ES-I3 (cell line): Measurements from ENCODE around the gene FAM149B1.
A peak's percentile ranks its signal among the peaks of the same experiment; 100 is the strongest.
"Not testable (repeated sequence)": the region's sequence is repeated elsewhere in the genome, so short reads cannot be mapped to it uniquely, and the experiment has no call there.

Source experiments
- H3K36me3 ChIP-seq: 2 replicates; pipeline ENCODE4 v1.6.1; 2013; ENCODE audit warnings: mild to moderate bottlenecking, low read length, control low read depth, moderate library complexity; ENCODE audit not compliant: insufficient read depth
- H3K4me1 ChIP-seq: 2 replicates; pipeline ENCODE4 v1.6.1; 2013; ENCODE audit warnings: mild to moderate bottlenecking, control low read depth, low read length; ENCODE audit not compliant: insufficient read depth
- H3K9ac ChIP-seq: 2 replicates; pipeline ENCODE4 v1.6.1; 2013; ENCODE audit warnings: low read depth, mild to moderate bottlenecking, low read length, moderate library complexity
- H3K9me3 ChIP-seq: 2 replicates; pipeline ENCODE4 v1.6.1; 2013; ENCODE audit warnings: mild to moderate bottlenecking, low read length, moderate library complexity; ENCODE audit not compliant: control insufficient read depth, insufficient read depth

FAM149B1 gene

GRCh38 chr10:73167783-73168464 lies at the start of gene FAM149B1, which contains the start of gene ECD:
Gene FAM149B1 (plus strand): TSS chr10:73168119. CDS start chr10:73168340, 221 bp downstream.
Gene ECD (minus strand): TSS chr10:73168008. CDS start chr10:73163937, 4,071 bp downstream.
- Histone ChIP-seq H3K9ac (peak within 1 kb of the TSS; percentile 100), H3K36me3 (peaks cover 5% of the 10 kb centered on the region), H3K9me3 (no peaks in the 10 kb centered on the region), H3K4me1 (0 out of 2 replicates have a peak, but pooled peaks cover 4% of the 10 kb centered on the region)

DNA sequence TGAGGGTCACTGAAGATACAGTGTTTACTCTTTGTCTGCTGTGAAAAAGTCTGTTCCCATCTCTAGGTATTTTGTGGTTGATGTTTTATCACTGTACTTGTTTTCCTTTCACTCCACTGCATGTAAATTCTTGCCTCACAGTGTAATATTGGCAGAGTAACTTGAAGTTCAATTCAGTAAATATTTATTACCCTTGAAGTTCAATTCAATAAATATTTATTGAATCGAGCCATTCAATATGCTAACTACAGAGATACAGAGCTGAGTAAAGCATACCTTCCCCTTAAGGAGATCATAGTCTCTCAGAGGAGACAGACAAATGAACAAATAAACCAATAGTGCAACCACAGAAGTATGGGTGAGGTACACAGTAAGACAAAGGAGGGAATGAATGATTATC lies 48.5 kb upstream of the FAM149B1 start:
- Histone ChIP-seq H3K36me3 (no peaks in the 10 kb centered on the region), H3K9ac (no peak overlapping the region), H3K4me1 (peaks cover 7% of the 10 kb centered on the region; the same call in 1 of the 2 replicates), H3K9me3 (no peaks in the 10 kb centered on the region)

GRCh38 chr10:73119952-73120351 lies 48.0 kb upstream of the FAM149B1 start:
- no peak overlapping the region for H3K9ac ChIP-seq
- H3K36me3 ChIP-seq = no peaks in the 10 kb centered on the region
- H3K4me1 ChIP-seq = peaks cover 7% of the 10 kb centered on the region; the same call in 1 of the 2 replicates
- H3K9me3 ChIP-seq = no peaks in the 10 kb centered on the region

- Histone ChIP-seq H3K9me3 (no peaks in the 10 kb centered on the region), H3K36me3 (no peaks in the 10 kb centered on the region; the same call in 1 of the 2 replicates), H3K9ac (no peak overlapping the region), H3K4me1 (no peaks in the 10 kb centered on the region)
Measured at GRCh38 chr10:73126343-73126742, 41.6 kb upstream of the FAM149B1 start.

GRCh38 chr10:73131301-73131700 lies 36.6 kb upstream of the FAM149B1 start:
- Histone ChIP-seq H3K4me1 (no peaks in the 10 kb centered on the region), H3K9me3 (no peaks in the 10 kb centered on the region), H3K9ac (no peak overlapping the region), H3K36me3 (peaks cover 15% of the 10 kb centered on the region)

DNA sequence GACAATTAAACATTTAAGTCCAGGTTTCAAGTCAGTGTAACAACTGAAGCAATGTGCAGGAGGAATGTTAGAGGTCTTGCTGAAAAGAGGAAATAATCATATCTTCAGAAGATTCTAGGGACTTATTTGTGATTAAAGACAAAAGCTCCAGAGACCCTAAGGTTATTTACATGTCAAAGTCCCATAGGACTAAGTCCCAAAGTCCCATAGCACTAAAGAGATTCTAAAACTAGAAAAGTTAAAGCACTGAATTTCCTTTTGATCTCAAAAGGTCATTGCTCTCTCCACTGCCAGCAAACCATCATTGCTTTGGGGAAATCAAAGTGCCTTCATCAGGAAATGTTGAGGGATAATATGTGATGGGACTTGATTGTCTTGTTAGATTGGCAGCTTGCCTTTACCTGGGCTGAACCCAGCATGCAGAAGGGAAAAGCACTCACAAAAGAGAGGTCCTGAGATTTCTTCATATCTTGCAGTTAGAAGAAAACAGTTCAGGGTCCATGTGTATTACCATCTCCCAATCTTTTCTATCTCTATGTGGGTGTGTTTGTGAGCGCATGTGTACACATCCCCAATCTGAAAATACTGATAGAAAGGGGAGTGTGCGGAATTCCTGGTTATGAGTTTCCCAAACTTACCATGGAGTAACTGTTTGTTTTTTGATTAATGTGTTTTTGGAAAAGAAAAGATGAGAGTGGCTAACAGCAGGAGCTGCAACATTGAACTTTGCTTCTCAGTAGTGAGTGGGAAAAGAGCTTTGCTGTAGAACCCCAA lies 35.8 kb upstream of the FAM149B1 start:
- Histone ChIP-seq H3K4me1 (no peaks in the 10 kb centered on the region), H3K9ac (no peak overlapping the region), H3K36me3 (peaks cover 17% of the 10 kb centered on the region), H3K9me3 (no peaks in the 10 kb centered on the region)

DNA sequence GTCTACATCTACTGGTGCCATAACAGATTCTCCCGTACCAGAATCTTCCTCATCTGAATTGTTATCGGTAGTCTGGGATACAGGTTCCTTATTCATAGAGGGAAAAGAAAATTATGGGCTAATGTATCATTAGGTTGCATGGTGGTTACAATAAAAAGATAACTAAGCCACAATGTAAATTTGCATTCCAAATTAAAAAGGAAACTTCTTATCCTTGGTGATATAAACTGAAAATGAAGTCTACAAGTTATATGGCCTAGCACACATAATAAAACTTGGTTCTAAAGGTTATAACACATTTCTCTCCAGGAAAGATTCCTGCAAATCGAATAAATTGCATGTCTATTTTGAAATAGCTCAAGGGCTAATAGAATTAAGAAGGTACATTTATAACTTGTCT lies 33.2 kb upstream of the FAM149B1 start:
- H3K9me3 ChIP-seq = no peaks in the 10 kb centered on the region
- no peaks in the 10 kb centered on the region for H3K4me1 ChIP-seq
- no peak overlapping the region for H3K9ac ChIP-seq
- peaks cover 17% of the 10 kb centered on the region for H3K36me3 ChIP-seq

DNA sequence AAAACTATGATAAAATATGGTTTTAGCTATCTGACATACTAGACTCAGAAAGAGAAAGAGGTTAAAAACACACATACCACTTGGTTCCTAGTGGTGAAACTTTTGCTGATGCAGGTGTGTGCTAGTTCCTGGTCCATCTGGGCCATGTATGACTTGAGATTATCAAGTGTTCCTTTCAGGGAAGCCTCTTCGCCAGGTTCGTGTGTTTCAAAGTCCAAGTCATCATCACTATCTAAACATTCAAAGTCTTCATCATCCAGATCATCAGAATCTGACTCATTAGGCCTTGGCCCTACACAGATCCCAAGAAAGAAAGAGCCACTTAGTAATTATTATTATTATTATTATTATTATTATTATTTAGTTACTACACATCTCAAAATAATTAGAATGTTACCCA lies 31.3 kb upstream of the FAM149B1 start:
- H3K9ac ChIP-seq = no peak overlapping the region
- peaks cover 17% of the 10 kb centered on the region for H3K36me3 ChIP-seq
- H3K4me1 ChIP-seq = no peaks in the 10 kb centered on the region
- no peaks in the 10 kb centered on the region for H3K9me3 ChIP-seq

DNA sequence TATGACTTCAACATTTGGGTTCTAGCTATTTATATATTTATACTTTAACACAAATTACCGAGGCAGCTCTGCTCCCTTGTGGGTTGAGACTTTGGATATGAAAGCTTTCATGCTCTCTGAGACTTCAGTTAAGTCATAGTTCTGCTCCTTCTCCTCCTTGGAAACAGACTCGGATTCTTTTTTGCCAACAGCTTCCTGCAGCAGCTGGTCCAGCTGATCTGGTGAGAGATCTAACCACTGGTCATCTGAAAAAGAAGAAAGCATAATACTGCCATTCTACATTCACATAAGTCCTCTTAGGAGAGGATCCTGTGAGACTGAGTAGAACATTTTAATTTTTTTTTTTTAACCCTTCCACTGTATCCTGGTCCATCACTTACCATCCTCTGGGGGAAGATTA lies 28.7 kb upstream of the FAM149B1 start:
- no peaks in the 10 kb centered on the region for H3K4me1 ChIP-seq
- H3K9ac ChIP-seq = no peak overlapping the region
- peaks cover 11% of the 10 kb centered on the region; the same call in 1 of the 2 replicates for H3K36me3 ChIP-seq
- H3K9me3 ChIP-seq = no peaks in the 10 kb centered on the region

- H3K9ac ChIP-seq = no peak overlapping the region
- no peaks in the 10 kb centered on the region for H3K4me1 ChIP-seq
- peaks cover 4% of the 10 kb centered on the region; the same call in 1 of the 2 replicates for H3K36me3 ChIP-seq
- H3K9me3 ChIP-seq = no peaks in the 10 kb centered on the region
Measured at GRCh38 chr10:73141603-73142002, 26.3 kb upstream of the FAM149B1 start.

- not testable (repeated sequence) for H3K9me3 ChIP-seq, H3K9ac ChIP-seq, H3K4me1 ChIP-seq
- peaks cover 15% of the 10 kb centered on the region for H3K36me3 ChIP-seq
Measured at GRCh38 chr10:73150633-73151413, 17.1 kb upstream of the FAM149B1 start.

DNA sequence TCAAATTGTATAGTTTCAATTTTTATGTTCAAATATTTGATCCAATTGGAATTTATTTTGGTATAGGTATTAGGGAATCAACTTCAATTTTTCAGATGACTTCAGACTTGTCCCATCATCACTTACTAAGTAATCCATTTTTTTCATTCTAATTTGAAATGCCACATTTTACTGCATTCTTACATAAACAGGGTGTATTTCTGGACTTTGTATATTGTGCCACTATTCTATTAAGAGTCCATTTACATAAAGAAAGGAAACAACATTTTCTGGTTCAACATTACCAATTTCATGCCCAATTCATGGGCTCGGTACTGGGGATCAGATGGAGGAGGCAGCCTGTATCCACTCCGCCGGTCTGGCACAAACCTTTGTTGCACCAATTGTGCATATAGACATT lies 15.9 kb upstream of the FAM149B1 start:
- H3K9ac ChIP-seq = no peak overlapping the region
- H3K9me3 ChIP-seq = no peaks in the 10 kb centered on the region
- peaks cover 15% of the 10 kb centered on the region for H3K36me3 ChIP-seq
- H3K4me1 ChIP-seq = no peaks in the 10 kb centered on the region

DNA sequence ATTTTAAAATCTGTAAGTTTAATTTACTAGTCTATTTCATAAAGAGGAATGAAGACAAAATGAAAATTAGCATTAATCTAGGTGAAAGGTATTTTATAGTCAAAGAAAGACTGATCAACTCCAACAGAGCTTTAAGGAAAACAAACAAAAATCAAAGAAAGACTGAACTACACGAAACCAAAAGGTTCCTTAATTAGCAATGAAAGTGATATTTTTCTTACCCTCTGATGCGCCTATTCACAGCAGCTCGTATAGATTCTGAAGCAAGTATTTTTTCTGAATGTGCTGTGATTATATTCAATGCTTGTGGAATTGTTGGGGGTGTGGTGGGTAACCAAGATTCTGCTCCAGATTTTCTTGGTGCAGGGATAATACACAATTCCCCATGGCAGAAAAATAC lies 11.9 kb upstream of the FAM149B1 start:
- Histone ChIP-seq H3K4me1 (no peaks in the 10 kb centered on the region), H3K9ac (no peak overlapping the region), H3K9me3 (no peaks in the 10 kb centered on the region), H3K36me3 (peaks cover 13% of the 10 kb centered on the region)

- no peak overlapping the region for H3K9ac ChIP-seq
- no peaks in the 10 kb centered on the region for H3K4me1 ChIP-seq
- H3K9me3 ChIP-seq = no peaks in the 10 kb centered on the region
- peaks cover 18% of the 10 kb centered on the region for H3K36me3 ChIP-seq
Measured at GRCh38 chr10:73159038-73159648, 8.8 kb upstream of the FAM149B1 start.
